K562 (cell line): ENCODE measurements around the gene FIZ1. TPM values are rescaled to one million over a fixed set of nuclear protein-coding genes. Genes with fewer than 3 reads are reported as not detected.

Source experiments
- CEBPZ ChIP-seq: fragments of 150-350 bp; IDR thresholded peaks from 2 replicates; pipeline ENCODE4 v1.6.1; 2014; ENCODE audit warnings: low read depth, mild to moderate bottlenecking, low read length, borderline replicate concordance
- CUX1 ChIP-seq: fragments of 200-800 bp; sonication (Bioruptor generic); IDR thresholded peaks from 2 replicates; pipeline ENCODE4 v1.6.1; 2016; ENCODE audit warnings: missing genetic modification characterization, missing compliant biosample characterization
- ELF2 ChIP-seq: fragments of 250-450 bp; sonication (Bioruptor Pico); IDR thresholded peaks from 2 replicates; pipeline ENCODE4 v1.5.0; 2021; ENCODE audit warnings: mild to moderate bottlenecking
- ERF ChIP-seq: fragments of 450-650 bp; formaldehyde crosslinking; IDR thresholded peaks from 2 replicates; pipeline ENCODE4 v1.4.0; 2020; ENCODE audit warnings: mild to moderate bottlenecking, mixed read lengths
- IRF9 ChIP-seq: fragments of 450-650 bp; IDR thresholded peaks from 2 replicates; pipeline ENCODE4 v1.6.1; 2016; ENCODE audit warnings: missing biosample characterization, missing genetic modification characterization
- KDM1A ChIP-seq, 2 experiments: fragments of 450-650 bp; IDR thresholded peaks; 2 replicates each; pipeline ENCODE4 v1.6.1; 2016; ENCODE audit warnings: mild to moderate bottlenecking in 2 of 2
- KHSRP ChIP-seq: fragments of 450-650 bp; IDR thresholded peaks from 2 replicates; pipeline ENCODE4 v1.6.1; 2017
- MITF ChIP-seq: IDR thresholded peaks from 2 replicates; pipeline ENCODE4 v1.6.1; 2014; ENCODE audit warnings: antibody characterized with exemption
- MYNN ChIP-seq, 2 experiments: sonication (generic); formaldehyde crosslinking in 1 of 2; IDR thresholded peaks; 2 replicates each; pipeline versions ENCODE4 v1.5.0 to v1.6.1; 2016 to 2020; ENCODE audit warnings: antibody characterized with exemption in 1 of 2, missing genetic modification reagents in 1 of 2
- NR2F6 ChIP-seq: fragments of 450-650 bp; formaldehyde crosslinking; IDR thresholded peaks from 2 replicates; pipeline ENCODE4 v1.4.0; 2020; ENCODE audit warnings: mild to moderate bottlenecking
- PREB ChIP-seq: sonication (generic); formaldehyde crosslinking; IDR thresholded peaks from 2 replicates; pipeline ENCODE4 v1.8.1; 2023; ENCODE audit warnings: mild to moderate bottlenecking, missing genetic modification reagents
- ZFP1 ChIP-seq: fragments of 450-650 bp; formaldehyde crosslinking; IDR thresholded peaks from 2 replicates; pipeline ENCODE4 v1.4.0; 2020; ENCODE audit warnings: mild to moderate bottlenecking, mixed read lengths
- ZNF3 ChIP-seq: fragments of 250-450 bp; sonication (Bioruptor Pico); IDR thresholded peaks from 2 replicates; pipeline ENCODE4 v1.5.0; 2021; ENCODE audit warnings: mild to moderate bottlenecking, moderate library complexity
- ZNF551 ChIP-seq: fragments of 250-450 bp; sonication (Bioruptor Pico); IDR thresholded peaks from 2 replicates; pipeline ENCODE4 v1.5.0; 2021; ENCODE audit warnings: mild to moderate bottlenecking, moderate library complexity
- ZNF583 ChIP-seq: fragments of 250-450 bp; sonication (Bioruptor Pico); IDR thresholded peaks from 2 replicates; pipeline ENCODE4 v1.4.0; 2020
- ZNF696 ChIP-seq: fragments of 250-450 bp; sonication (Bioruptor Pico); conservative IDR thresholded peaks from 2 replicates; pipeline ENCODE4 v1.4.0; 2020; ENCODE audit warnings: mild to moderate bottlenecking, moderate library complexity
- polyA plus RNA-seq, 8 experiments: library from polyadenylated mRNA; depleted of rRNA in 4 of 8; stranded (reverse) in 5 of 8; unstranded in 3 of 8; fragments of >200 nt; fragmentation: Nextera tagmentation in 2 of 8; fragmentation: Illumina TruSeq in 1 of 8; extraction: Ambion mirVana in 2 of 8; extraction: Trizol in 1 of 8; gene quantifications; 2 replicates each; pipeline versions ENCODE4 v1.2.1 to v1.2.3, GENCODE V29; 2011 to 2014; ENCODE audit warnings: inconsistent platforms in 1 of 8, missing spikeins in 1 of 8
- total RNA-seq, 7 experiments: library from RNA; depleted of rRNA in 6 of 7; stranded (reverse); fragments of >200 nt in 6 of 7; fragmentation: Illumina TruSeq in 2 of 7; extraction: Trizol in 2 of 7; gene quantifications; 2 replicates each; pipeline versions ENCODE4 v1.2.1 to v1.2.3, GENCODE V29; 2011 to 2021; ENCODE audit warnings: low replicate concordance in 1 of 7

The FIZ1 gene
- total and polyA plus RNA-seq, 9 of the 15 experiments (the other 6 are each of a cell fraction or from before 2014, with no cell fraction given), result 0.79 to 17.5 (median 5.5) TPM

GRCh38 chr19:55599842-55600661, 735 bp upstream of the FIZ1 start, which contains the start of gene ZNF524 (continued):
- TF ChIP-seq IRF9 (tag), result no peak
- TF ChIP-seq CEBPZ, result no peak
- no peak for TF ChIP-seq ZNF3 (CRISPR knock-in tag)
- TF ChIP-seq KDM1A (IDR thresholded peaks at IDR 0.05), result no peak
- no peak for TF ChIP-seq ELF2
- 0 out of 2 replicates have a peak, but pooled peaks have one; percentile 45 for TF ChIP-seq ZNF583 (CRISPR knock-in tag)
- no peak for TF ChIP-seq ZNF696
- TF ChIP-seq NR2F6 (CRISPR knock-in tag), result no peak
- no peak for TF ChIP-seq ZFP1
- TF ChIP-seq ZNF551 (CRISPR knock-in tag), result no peak
- 0 out of 2 replicates have a peak, but pooled peaks have one; percentile 84 for TF ChIP-seq ERF
- no peak for TF ChIP-seq MYNN (IDR thresholded peaks at IDR 0.05)
- TF ChIP-seq MYNN (CRISPR knock-in tag; IDR thresholded peaks at IDR 0.05), result no peak
- TF ChIP-seq PREB, result no peak
- no peak for TF ChIP-seq KHSRP
- no peak for TF ChIP-seq MITF
- no peak for TF ChIP-seq CUX1 (CRISPR knock-in tag)
